Sigmoid colon (tissue), 4 donors: ENCODE measurements around the gene SLC25A23.

ENCODE experiments used
- CTCF ChIP-seq, 4 experiments: fragments of 450-650 bp in 3 of 4; fragments of 200-600 bp in 1 of 4; IDR thresholded peaks; one replicate each; pipeline ENCODE4 v1.5.1; 2016 to 2019; ENCODE audit warnings: antibody characterized with exemption in 4 of 4, mild to moderate bottlenecking in 3 of 4, moderate library complexity in 2 of 4
- POLR2AphosphoS5 ChIP-seq, 4 donors: sonication (generic); formaldehyde crosslinking; IDR thresholded peaks; one replicate each; pipeline ENCODE4 v1.6.1; 2017; ENCODE audit warnings: antibody characterized with exemption in 4 of 4

GRCh38 chr19:6465006-6465405 is 5.4 kb upstream of the SLC25A23 start:
- TF ChIP-seq CTCF (IDR thresholded peaks at IDR 0.05) (no peak), POLR2AphosphoS5 (IDR thresholded peaks at IDR 0.05) (no peak)
